DND-41 (cell line): ENCODE measurements around the gene GDPD1.

Source experiments
- EZH2 ChIP-seq: IDR thresholded peaks from 3 replicates; pipeline ENCODE4 v1.6.1; 2012; ENCODE audit warnings: borderline replicate concordance, low read depth, mild to moderate bottlenecking, moderate library complexity, low read length, inconsistent platforms; ENCODE audit not compliant: severe bottlenecking
- TF ChIP-seq, protein P1 (sequence below): IDR thresholded peaks from 2 replicates; pipeline ENCODE4 v1.5.1; 2012; ENCODE audit warnings: borderline replicate concordance, low read length, moderate library complexity, mild to moderate bottlenecking; ENCODE audit not compliant: poor library complexity, severe bottlenecking; ENCODE audit errors: extremely low read depth

DNA sequence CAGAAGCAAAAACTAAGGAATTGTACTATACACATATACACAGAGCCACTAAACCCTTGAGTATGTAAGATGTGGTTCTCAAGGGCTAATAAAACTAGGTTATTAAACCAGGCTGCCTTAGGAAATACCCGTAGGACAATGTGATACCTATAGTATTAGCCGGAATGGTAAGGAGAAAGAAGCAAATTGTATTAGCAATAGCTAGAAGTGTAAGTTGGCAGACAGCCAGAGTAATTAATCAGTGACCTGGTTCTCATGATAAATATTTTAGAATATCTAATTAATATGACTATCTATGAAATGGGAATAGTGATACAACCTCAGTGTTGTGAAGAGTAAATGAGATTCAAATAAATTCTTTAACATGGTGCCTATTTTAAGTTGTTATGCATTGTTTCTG, 18.6 kb downstream of the GDPD1 start:
- no peak for TF ChIP-seq EZH2
- TF ChIP-seq, protein P1, sequence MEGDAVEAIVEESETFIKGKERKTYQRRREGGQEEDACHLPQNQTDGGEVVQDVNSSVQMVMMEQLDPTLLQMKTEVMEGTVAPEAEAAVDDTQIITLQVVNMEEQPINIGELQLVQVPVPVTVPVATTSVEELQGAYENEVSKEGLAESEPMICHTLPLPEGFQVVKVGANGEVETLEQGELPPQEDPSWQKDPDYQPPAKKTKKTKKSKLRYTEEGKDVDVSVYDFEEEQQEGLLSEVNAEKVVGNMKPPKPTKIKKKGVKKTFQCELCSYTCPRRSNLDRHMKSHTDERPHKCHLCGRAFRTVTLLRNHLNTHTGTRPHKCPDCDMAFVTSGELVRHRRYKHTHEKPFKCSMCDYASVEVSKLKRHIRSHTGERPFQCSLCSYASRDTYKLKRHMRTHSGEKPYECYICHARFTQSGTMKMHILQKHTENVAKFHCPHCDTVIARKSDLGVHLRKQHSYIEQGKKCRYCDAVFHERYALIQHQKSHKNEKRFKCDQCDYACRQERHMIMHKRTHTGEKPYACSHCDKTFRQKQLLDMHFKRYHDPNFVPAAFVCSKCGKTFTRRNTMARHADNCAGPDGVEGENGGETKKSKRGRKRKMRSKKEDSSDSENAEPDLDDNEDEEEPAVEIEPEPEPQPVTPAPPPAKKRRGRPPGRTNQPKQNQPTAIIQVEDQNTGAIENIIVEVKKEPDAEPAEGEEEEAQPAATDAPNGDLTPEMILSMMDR: no peak
